HG02852 (cell line): Measurements from ENCODE around the gene USP21.
A peak's percentile ranks its signal among the peaks of the same experiment; 100 is the strongest.

Experiments
- ATAC-seq: cut with Tn5 transposase; IDR thresholded peaks from one replicate; pipeline ENCODE4 v1.9.1; 2021; ENCODE audit warnings: mild to moderate bottlenecking, moderate library complexity; ENCODE audit not compliant: unreplicated experiment

The USP21 gene

DNA sequence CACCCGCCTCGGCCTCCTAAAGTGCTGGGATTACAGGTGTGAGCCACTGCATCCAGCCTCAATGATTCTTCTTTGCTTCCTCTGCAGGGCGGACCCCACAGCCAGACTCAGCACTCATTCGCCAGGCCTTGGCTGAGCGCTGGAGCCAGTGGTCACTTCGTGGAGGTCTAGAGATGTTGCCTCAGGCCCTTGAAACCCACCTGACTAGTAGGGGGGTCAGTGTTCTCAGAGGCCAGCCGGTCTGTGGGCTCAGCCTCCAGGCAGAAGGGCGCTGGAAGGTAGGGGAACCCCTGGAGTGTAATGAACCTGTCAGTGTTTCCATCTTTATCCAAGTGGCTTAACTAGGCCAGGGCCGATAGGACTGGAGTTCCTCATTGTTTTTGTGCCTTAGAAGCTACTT is 9.6 kb downstream of the USP21 start:
- ATAC-seq = no peak

DNA sequence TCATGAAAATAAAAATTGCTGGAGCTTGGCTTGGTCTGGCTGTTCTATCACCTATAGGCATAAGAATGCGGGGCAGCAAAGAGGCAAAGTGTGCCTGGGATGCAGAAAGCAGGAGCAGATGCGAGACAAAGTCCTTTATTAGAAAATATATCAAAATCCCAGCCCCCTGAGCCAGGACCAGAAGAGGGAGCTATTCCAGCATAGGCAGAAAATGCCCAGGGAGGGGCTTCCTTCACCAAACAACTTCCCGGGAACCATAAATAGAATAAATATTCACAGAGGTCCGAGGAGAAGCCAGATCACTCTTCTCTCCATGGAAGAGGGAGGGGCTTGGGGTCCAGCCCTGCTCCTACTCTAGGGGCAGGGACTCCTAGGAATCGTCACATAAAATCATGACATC is 11.9 kb downstream of the USP21 start:
- ATAC-seq = no peak

DNA sequence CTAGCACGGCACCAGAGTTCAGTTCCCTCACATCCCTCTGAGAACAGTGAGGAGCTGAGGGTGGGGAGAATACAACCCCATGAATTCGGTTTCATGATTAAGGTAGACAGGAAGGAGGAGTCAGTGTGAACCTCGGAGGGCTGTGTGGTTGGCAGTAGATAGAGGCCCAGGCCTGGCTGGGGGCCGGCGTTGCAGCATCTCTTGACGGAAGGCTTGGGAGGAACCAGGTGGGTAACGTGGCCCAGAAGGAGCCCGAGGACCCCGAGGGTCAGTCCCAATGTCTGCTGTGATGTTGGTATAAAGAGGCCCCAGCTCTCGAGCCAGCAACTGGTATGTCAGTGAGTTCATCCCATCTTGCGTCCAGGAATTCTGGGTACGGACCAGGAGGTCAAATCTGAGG is 12.4 kb downstream of the USP21 start:
- ATAC-seq = no peak

DNA sequence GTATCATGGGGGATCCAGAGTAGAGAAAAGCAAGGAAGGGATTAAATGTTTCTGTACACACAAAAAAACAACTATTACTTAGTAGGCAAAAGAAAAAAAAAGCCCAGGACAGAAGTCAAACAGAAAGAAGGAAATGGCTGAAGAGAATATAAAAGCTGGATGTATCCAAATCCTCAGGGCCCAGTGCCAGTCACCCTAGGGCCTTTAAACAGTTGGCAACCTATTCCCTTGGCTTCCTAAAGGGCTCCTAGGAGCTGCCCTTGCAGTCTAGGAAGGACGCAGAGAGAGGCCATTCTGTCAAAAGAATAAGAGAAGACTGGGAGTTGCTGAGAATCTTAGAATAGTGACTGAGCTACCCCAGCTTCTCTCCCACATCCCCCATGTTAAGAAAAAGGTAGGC is 13.0 kb downstream of the USP21 start:
- ATAC-seq = no peak

DNA sequence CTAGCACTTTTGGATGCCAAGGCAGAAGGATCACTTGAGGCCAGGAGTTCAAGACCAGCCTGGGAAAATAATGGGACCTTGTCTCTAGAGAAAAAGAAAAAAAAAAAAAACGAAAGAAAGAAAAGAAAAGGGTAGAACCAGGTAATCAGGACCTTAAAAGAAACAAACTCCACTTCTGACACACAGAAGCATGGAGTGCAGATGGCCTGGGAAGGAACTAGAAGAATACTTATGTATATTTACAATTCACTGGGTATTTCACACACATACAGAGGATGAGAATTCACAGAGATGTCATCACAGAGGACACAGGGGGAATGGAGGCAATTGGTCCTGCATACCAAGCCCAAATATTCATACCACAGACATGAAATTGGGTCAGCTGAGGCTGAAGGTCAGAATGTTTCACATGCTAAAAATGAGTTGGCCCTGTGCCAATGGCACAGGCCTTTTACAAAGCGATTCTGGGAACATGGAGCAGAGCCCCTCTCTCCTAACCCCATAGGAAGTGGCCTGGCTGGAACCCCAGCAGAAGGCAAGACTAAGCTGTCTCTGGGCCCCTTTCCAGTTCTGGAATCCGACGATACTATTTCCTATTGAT is 13.6 kb downstream of the USP21 start:
- ATAC-seq = no peak

DNA sequence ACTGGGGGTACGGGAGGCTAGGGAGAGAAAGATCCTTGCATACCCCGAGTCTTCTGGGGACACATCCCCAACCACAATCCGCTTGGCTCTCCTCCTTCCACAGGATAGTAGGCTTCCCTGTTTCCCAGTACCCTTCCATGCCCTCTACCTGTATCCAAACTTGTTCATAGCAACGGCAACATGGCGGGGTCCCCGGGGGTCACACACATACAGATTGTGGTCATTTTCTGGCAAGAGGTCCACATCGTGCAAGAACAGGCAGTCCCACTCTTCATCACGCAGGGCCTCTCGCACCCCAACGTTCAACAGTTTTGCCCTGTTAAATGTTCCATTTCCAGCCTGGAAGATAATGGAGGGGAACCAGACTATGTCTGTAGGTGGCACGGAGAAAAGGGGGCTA is 14.4 kb downstream of the USP21 start:
- no peak for ATAC-seq

DNA sequence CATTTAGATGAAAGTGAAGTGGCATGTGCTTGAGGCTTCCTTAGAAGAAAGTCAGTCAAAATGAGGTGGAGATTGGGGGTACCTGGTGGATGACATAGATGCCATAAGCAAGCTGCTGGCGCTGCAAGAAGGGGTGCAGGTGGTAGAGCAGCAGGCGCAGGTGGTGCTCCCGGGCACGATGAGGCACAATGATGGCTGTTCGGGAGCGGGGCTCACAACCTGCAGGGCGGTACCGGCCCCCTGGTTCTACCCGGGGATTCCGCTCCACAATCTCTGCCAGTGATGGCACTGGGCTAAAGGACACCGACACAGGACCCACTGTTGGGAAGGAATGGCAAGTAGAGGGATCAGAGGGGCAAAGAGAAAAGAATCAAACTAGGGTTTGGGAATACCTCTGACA is 15.6 kb downstream of the USP21 start:
- ATAC-seq = no peak

DNA sequence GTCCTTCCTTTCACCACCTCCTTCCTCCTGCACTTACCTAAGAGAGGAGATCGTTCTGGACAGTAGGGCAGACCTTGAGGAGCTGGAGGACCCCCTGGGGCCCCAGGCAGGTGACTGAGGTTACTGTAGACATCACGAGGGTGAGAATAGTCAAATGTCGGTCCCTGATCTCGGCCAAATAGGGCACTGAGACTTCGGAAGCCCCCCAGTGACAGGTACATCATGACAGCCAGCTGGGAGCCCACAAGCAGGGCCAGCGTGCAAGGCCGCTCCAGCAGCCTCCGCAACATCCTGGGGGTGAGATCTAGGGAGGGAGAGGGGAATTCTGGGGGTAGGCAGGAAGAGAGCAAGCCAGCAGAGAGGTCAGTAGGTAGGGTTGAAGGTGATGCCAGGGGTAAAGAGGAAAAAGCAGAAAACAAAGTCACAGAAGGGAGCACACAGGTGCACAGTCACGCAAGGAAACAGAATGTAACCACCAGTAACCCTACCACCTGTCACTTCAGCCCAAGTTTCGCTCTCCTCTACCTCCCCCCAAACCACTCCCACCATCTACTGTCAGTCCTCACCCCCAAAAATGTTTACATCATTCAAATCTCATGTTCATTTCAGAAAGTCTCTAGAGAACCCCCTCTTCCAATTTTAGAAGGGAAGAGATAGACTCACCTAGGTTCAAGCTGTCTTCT is 16.6 kb downstream of the USP21 start:
- ATAC-seq = no peak

DNA sequence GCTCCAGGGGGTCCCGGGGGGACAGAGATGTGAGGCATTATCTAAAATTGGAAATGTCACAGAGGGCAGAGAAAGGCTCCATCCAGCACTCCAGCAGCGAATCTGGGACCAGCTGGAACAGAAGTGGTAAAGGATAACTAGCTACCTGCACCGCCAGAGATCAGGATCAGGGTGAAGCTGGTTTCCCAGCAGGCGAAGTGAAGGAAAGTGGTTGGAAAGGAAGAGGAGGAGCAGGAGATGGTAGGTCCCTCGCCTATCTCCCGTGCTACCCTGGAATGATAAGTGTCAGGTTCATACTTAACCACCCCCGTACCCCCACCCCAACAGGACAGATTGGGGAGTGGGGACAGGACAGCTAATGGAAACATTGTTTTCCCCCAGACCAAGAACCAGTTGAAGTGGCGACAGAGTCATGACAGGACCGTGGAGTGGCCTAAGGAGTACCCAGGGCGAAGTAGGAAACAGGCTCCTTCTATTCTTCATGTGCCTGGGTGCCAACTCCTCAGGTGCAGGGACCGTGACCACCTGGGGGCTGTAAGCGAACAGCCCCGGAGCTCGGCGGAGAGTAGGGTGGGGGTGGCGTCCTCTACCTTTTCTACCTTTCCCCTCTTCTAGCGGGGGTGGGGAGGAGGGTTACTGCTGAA is 17.3 kb downstream of the USP21 start:
- ATAC-seq = no peak

DNA sequence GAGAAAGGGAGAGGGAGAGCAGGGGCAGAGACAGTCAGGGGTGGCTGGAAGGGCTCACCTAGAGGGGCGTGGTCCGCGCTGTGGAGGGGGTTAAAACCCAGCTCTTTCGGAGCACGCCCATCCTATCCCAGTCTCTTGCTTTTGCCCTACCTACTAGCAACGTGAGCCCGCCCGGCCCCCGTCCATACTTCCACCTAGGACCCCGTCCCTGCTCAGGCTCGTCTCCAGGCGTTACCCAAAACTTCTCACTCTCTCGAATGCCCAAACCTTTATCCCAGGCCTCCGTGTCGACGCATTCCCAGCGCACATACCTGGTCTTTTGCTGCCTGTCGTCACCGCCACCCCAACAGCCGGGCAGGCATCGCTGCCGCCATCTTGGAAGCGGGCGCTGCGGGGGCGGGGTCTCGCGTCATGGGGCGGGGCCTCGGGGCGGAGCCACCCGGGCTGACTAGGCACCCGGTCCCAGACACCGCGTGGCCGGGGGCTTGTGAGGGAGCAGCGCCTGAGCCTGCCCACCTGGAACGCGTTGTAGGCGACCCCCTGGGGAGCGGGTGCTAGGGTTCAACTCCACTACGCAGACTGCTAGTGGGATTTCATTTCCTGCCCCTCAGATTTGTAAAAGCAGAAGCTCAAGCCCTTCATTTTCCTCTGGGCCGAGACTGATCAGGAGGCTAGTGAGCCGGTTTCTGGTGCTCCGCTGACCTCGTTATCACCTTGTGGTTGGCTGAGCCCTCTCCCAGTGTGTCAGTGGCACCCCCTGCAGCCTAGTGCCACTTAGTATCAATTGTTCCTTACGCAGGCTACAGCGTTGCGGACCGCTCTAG is 18.0 kb downstream of the USP21 start, which contains the start of gene B4GALT3:
Gene B4GALT3 (minus strand): TSS at position 396 of the 824 bp plus-strand sequence. CDS start 1,447 bp downstream, outside the sequence.
- peak; percentile 87 for ATAC-seq

DNA sequence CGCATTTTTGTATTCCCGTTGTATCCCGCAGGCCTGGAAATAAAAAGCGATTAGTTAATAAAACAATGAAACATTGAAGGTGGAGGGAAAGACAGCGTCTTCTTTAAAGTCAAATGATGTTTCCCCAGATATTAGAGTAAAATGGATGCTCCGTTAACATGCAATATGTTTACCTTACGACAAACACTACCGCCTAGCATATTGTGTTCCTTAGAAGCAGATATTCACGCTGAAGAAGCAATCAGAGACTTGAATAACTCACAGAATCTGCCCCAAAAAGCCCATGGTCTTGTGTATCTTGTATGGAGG is 18.6 kb downstream of the USP21 start:
- no peak for ATAC-seq

DNA sequence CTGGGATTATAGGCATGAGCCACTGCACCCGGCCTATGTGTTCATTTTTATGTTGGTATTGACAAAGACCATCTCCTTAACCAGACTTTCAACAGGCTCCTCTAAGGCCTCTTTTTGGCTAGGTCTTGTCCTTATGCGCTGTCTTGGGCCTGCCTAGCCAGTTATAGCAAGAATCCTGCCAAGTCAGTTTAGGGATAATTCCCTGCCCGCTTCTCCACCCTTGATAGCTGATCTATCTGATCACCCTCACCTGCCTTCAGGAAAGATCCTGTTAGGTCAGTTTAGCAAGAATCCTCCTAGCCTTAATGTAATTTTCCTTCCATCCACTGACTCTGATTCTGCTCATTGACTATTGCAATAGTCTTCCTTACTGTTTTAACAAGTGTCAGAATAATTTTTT is 20.4 kb downstream of the USP21 start:
- no peak for ATAC-seq

DNA sequence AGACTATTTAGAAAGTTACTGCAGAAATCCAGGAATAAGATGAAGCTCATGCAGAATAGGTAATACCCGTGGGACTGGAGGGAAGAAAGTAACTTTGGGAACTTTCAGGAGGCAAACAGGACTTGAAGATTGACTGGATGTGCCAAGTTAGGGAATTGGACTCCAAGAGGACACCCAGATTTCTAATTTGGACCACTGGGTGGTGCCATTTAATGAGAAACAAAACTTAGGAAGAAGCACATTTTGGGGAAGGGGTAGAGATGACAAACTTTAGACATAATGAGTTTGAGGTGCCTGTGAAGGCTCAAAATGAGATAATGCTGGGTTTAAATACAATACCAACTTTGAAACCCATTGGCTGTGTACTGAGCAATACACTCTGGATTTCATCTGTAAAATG is 21.3 kb downstream of the USP21 start:
- no peak for ATAC-seq

DNA sequence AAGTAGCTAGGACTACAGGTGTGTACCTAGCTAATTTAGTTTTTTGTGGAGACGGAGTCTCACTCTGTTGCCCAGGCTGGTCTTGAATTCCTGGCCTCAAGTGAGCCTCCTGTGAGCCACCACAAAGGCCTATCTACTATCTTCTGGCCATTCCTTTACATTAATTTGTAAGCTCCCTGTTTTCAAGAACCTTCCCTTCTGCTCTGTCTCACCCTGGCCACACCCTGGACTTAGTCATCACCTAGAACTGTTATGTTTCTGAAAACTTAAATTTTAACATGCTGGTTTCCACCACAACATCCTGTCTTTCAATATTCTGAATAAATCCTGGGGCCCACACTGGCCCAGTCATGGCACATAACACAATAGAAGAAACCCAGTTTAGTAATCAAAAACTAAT is 22.9 kb downstream of the USP21 start:
- ATAC-seq = no peak

DNA sequence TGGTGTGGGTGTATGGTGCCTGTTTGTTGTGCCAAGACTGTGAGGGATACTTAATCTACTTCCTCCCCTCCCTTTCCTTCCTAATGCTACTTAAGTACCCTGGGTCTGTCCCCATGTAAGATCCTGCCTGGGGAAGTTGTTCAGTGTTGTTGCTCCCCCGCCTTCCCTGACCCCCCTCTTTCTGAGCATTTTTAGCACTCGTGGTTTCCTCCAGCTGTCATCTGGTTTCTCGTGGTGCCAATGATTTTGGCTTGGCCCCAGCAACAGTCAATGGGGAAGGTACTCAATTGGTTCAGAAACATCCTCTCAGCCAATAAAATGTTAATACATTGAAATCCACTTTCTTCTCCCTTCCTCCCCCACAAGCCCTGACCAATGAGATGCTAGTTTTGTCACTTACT is 26.0 kb downstream of the USP21 start:
- ATAC-seq = peak; percentile 67

DNA sequence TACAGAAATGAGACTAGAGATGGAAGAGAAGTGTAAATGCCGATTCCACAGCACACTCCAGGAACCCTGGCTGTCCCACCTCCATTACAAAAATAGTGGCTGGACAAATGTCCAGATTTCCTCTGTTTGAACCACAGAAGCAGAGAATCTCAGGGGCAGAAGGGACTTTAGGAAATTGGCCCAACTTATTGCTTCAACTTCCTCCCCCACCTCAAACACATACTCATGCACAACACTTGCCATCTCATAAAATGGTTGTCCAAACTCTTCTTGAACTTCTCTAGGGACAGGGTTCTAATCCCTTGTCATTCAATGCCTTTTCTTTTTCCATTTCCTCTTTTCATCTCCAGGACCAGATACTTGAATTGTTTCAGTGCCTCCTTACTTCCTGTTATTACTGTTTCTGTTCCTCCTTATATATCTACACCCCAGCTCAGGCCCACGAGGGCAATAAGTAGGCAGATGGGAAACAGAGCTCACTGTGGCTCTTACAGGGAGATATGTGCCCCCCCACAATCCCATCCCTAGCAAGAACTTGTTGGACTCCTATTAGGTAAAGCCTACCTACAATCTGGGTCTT is 26.5 kb downstream of the USP21 start:
- ATAC-seq = peak; percentile 31

DNA sequence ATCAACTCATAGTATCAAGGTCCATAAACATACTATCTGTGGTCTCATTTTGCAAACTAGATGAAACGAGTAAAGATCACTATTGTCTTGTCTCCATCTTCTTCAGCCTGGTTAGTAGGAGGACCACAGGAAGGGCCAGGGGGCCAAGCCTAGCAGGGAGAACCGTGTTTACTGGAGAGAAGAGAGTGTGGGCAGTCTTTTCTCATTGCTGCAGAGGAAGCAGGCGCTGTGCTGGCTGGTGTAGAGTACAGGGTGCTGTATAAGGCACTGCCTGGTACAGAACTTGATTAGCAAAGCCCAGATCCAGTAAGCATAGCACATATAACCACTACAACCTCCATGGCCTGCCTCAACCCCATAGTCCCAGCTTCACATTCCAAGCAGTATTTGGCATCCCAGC is 28.0 kb downstream of the USP21 start:
- ATAC-seq = no peak

DNA sequence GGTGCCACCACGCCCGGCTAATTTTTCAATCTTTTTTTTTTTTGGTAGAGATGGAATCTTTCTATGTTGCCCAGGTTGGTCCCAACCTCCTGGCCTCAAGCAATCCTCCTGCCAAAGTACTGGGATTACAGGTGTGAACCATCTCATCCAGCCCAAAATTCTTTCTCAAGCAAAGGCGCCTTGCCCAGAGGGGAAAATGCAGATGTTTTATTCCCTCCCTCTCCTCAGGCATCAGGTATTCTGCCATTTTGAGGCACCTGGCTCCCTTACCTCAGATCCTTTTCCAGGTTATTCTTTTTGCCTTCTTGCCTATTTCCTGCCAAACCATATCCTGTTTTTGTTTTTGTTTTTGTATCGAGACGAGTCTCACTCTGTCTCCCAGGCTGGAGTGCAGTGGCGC is 29.1 kb downstream of the USP21 start:
- ATAC-seq = no peak

DNA sequence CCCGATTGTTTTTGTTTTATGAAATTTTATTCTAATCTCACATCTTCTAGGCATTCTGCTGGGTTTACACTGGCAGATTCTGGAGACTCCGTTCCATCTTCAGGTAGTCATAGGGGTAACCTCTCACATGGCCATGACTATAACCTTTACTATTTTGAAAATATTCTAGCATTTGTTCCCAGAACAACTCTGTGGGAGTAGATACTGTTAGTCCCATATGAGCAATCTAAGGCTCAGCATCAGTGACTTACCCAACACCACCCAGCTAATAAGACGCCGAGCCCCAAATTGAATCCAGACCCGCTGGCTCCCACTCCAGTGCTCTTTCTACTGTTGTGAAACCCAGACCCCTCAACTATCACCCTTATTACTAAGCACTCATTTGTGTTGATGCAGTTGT is 29.7 kb downstream of the USP21 start:
- no peak for ATAC-seq

DNA sequence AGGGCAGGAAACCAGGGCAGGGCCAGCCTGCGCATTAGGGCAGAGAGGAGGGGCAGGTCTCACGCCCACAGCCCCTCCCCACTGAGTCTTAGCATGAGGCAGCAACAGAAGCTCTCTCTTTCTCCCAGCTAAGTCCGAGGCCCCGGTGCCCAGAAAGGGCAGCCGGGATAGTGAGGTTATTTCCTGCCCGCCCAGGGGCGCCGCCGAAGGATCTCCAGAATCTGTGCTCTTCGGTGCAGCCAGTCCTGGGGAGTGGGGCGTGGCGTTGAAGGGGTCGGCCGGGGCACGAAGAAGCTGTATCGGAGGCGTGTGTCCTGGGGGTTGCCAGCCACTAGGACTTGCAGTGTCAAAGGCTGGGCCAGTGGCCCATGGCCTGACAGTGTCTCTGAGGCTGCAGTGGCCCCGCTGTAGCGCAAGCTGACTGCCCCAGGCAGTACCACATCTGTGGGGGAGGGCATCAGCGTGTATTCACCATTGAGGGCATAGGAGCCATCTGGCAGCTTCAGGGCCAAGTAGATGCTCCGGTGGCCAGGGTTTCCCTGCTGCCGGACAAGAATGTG is 31.7 kb downstream of the USP21 start:
- ATAC-seq = no peak

DNA sequence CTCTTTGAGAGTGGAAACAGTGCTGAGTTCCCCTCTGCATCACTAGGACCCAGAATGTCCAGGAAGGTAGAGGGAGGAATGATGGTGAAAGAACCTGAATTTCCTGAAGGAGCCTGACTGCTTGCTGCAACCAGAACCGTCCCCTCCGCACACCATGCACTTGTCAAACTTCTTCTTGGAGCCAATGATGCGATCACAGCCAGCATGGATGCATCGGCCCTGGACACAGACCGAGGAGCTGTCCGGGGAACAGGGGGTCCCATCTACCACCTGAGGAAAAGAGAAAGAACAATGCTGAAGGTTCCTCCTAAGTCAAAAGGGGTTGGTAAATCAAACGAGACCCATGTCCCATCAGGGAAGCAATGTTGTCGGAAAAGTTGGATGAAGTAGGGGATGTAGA is 32.7 kb downstream of the USP21 start:
- no peak for ATAC-seq
